GM20431 (cell line): Measurements from ENCODE around the gene SYCP2.
"Not testable (repeated sequence)": the region's sequence is repeated elsewhere in the genome, so short reads cannot be mapped to it uniquely, and the experiment has no call there.

Source experiments
- in situ Hi-C: fragments of 300-500 bp; cut with MseI, MboI; formaldehyde crosslinking; loops from one replicate; pipeline ENCODE4 v1.15.0; 2020; ENCODE audit warnings: low sequenced_read_pairs; ENCODE audit not compliant: unreplicated experiment

The SYCP2 gene

DNA sequence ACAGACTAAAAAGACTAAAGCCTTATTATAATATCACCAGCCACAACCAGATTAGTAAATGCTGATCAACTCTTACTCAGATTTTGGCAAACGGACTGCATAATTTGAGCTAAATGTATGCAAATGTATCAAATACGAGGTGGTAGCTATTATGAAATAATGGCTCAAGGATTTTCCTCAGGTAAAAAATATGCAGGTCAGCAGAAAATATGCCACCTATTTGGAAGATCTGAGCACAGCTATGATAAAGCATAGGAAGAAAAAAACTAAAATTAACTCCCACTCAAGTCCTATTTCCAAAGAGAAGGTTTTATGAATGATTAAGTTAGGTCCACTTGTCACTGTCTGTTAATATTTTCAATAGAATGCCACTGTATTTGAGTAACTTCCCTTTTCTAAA is 22.4 kb downstream of the SYCP2 start:
- in situ Hi-C loops, result no loop called here

DNA sequence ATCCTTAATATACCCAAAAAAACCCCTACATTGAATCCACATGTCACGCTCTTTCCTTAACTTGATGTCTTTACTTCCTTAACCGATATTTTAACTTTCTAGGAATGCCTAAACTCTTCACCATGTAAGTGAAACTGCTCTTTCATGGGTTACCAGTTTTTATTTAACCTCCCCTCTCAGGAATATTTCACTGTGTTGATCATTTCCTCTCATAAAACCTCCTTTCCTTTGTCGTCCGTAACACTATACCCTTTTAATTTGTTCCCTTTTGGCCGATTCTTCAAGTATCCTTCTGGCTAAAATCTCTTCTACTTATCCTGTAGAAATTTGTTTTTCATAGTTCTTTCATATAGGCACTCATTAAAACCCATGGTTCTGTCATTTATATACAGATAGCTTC is 24.6 kb downstream of the SYCP2 start:
- in situ Hi-C loops, result no loop called here

DNA sequence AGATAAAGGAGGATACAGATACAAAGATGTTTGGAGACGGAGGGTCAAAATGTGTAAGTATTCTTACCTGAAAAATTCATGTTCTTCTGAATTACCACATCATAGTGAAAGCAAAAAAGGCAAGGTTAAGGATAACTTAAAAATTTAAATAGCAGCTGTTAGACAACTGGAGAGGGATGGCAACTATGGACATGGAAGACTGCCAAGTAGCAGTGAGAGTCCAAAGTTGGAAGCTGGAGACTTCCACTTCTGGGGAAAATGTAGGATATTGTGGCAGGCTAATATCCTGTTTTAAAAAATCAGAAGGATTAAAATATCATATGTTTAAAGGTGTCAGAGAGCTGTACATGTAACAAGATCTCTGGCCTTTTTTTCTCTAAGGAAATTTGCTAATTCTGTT is 29.8 kb downstream of the SYCP2 start:
- in situ Hi-C loops, result no loop called here

DNA sequence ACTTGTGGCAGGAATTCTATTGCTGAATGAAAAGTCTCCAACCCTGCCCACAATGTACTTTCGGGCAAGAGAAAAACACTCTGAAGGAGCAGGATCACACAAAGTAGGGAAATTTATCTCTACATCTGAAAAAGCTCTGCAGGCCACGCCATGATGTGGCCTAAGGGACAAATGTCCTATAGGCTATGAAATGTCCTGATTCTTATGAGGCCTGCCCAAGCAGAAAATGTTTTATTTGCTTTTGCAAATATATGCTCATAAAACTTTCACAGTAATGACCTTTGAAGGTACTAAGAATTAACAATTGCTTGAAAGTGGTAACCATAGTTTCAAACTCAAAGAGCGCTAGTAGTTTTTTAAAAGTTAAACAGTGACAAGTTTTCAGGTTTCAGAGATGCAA is 31.0 kb downstream of the SYCP2 start:
- in situ Hi-C loops, result no loop called here

- in situ Hi-C loops, result no loop called here
Observed at GRCh38 chr20:59895908-59896307, 37.5 kb downstream of the SYCP2 start.

- in situ Hi-C loops, result no loop called here
Observed at GRCh38 chr20:59891581-59891980, 41.9 kb downstream of the SYCP2 start.

DNA sequence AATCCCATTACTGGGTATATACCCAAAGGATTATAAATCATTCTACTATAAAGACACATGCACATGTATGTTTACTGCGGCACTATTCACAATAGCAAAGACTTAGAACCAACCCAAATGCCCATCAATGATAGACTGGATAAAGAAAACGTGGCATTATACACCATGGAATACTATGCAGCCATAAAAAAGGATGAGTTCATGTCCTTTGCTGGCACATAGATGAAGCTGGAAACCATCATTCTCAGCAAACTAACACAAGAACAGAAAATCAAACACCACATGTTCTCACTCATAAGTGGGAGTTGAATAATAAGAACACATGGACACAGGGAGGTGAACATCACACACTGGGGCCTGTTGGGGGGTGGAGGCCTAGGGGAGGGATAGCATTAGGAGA is 43.4 kb downstream of the SYCP2 start:
- in situ Hi-C loops, result not testable (repeated sequence)

GRCh38 chr20:59888050-59888449 is 45.4 kb downstream of the SYCP2 start:
- in situ Hi-C loops, result no loop called here

DNA sequence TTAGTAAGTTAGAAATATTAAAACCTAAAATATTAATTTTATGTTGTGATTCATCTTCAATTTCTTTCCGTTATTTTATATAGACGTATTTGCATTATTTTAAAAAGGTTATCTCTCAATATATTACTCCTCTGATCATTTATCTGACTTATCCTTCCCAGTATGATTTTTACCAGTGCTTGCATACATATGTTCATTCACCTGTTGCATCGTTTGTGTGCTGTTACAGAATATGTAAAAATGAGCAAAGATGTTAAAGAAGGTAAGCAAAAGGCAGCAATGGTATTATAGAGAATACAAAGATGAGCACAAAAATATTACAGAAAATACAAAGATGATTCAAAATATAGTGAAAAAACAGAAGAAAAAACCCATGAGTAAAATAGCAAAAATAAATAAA is 48.9 kb downstream of the SYCP2 start:
- in situ Hi-C loops, result no loop called here

GRCh38 chr20:59880198-59880597 is 53.2 kb downstream of the SYCP2 start:
- in situ Hi-C loops, result no loop called here

DNA sequence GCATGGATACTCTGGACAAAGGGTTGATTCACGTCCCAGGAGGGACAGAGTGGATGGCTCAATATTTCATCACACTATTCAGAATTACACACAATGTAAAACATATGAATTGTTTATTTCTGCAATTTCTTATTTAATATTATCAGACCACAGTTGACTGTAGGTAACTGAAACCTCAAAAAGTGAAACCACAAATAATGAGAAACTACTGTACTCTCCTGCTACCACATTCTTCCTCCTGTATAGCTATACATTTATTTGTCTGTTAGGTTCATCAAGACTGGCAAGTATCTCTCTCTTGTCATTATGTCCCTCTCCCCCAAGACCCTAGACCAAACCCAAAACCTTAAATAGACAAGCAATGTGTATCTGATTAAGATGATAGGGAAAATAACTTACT is 60.0 kb downstream of the SYCP2 start:
- in situ Hi-C loops, result no loop called here

DNA sequence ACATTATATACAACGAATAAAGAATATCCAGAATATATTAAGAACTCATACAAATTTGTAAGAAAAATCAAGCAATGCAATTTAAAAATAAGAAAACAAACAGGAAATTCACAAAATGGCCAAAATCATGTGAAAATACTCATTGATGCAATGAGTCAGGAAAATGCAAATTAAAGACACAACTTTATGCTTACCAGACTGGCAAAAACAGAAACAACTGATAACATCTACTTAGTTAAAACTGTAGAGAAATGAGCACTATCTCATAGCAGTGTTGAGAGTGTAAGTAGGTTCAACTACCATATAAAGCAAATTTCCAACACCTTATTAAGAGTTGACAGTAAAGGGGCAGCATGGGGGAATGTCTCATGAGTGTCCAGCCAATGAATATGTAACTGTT is 62.3 kb downstream of the SYCP2 start:
- in situ Hi-C loops, result no loop called here

GRCh38 chr20:59866338-59866737 is 67.1 kb downstream of the SYCP2 start:
- in situ Hi-C loops, result no loop called here

DNA sequence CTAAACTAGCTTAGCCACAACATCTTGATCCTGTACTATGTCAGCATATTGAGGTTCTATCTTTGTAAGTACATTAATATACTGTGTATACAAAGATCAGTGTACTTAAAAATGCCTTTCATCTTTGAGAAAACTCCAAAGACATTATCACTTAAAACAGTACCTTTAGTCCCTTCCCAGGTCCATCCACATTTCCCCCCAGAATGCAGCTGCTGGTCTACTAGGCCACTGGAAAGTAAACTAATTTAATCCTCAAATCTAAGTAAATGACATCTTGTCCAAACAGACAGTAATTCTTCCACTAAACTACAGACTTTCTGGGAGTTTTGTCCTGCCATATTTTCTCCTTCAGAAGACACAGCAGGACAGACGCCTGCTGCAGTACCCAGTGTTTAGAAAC is 68.7 kb downstream of the SYCP2 start:
- in situ Hi-C loops, result no loop called here

DNA sequence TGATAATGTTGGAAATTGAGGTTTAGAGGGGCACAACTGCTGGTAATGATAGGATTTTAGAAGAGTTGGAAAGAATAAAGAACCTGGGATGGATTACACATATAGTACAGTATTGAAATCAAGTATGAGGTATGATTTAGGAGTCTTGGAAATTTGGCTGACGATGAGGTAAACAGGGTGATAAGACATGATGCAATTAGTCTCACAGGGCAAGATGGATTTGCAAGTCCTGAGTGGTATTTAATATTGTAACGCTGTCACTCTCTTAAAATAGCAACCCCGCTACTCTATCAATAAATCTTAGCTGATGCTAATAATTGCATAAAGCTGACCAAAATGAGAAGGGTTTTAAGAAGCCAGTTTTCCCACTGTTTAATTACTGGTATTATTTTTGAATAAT is 70.4 kb downstream of the SYCP2 start:
- in situ Hi-C loops, result no loop called here

GRCh38 chr20:59861401-59861800 is 72.0 kb downstream of the SYCP2 start:
- in situ Hi-C loops, result no loop called here

DNA sequence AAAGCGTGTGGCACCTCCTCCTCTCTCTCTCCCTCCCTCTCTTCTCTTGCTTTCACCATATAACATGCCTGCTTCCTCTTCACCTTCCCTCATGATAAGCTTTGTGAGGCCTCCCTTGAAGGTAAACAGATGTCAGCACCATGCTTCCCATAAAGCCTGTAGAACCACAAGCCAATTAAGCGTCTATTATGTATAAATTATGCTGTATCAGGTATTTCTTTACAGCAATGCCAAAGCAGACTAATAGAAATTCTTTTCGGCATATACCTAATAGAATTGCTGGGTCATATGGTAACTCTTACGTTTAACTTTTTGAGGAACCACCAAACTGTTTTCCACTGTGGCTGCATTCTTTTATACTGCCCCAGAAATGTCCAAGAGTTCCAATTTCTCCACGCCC is 75.0 kb downstream of the SYCP2 start:
- in situ Hi-C loops, result no loop called here

GRCh38 chr20:59857966-59858365 is 75.5 kb downstream of the SYCP2 start:
- in situ Hi-C loops, result no loop called here

- in situ Hi-C loops, result not testable (repeated sequence)
Observed at GRCh38 chr20:59856941-59857340, 76.5 kb downstream of the SYCP2 start.

DNA sequence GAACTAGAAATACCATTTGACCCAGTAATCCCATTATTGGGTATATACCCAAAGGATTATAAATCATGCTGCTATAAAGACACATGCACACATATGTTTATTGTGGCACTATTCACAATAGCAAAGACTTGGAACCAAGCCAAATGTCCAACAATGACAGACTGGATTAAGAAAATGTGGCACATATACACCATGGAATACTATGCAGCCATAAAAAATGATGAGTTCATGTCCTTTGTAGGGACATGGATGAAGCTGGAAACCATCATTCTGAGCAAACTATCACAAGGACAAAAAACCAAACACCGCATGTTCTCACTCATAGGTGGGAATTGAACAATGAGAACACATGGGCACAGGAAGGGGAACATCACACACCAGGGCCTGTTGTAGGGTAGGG is 76.9 kb downstream of the SYCP2 start:
- in situ Hi-C loops, result not testable (repeated sequence)

DNA sequence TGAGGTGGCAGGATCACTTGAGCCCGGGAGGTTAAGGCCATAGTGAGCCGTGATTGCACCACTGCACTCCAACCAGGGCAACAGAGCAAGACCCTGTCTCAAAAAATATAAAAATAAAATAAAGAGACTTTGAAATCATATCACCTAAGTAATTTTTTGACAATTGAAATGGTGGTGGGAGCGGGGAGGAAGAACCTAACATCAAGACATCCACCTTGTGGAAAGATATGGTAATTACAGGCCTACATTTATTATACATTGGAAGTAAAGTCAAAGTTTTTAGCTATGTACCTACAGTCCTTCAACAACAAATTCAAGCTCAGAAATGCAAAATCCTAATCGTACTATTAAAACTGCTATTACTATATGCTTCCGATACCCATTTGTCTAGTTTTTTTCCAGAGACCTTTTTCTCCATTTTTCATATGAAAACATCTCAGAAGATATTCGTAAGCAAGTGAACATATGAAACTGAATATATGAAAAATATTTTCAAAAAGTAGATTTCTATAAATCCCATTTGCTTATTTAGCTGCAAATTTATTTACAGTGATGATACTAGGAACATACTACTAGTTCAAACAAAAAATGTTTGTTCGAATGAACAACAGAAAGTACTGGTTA is 83.3 kb downstream of the SYCP2 start:
- in situ Hi-C loops, result no loop called here

DNA sequence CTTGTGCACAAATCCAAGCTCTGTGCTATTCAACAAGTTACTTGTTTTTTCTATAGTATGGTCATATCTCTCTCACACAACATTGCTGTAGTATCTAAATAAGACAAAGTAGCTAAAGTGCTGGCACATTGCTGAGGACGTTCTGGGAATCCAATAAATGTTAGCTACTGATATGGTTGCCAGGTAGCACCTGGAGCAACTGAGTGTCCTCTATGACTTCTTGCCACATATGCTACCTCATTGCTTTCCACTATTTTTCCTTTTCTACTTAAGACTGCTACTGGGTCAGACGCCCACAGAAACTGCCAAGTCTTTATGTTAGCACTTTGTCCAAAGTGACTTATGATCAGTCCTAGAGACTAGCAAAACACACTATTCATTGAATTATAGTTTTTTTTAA is 85.3 kb downstream of the SYCP2 start:
- in situ Hi-C loops, result no loop called here

DNA sequence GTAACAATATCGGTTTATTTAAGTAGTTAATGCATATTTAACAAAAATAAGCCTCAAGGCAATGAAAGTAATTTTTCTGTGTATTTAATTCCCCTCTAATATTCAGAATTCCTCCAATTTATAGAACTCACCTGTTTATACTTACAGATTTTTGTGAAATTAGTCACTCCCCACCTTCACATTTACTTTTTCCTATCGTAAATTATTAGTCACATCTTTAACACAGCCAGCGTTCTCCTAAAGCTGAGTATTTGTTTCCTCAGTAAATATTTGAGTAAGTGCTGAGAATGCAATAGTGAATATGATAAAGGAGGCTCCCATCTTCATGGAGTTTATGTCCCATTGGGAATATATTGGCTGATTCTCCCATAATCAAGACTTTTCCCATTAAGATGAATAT is 88.0 kb downstream of the SYCP2 start:
- in situ Hi-C loops, result no loop called here
